CD4-positive, alpha-beta T cell treated with Interleukin-21 for 1 hour (primary cell): ENCODE results near the gene C19orf12.

Experiments used
- DNase-seq: peaks from one replicate; pipeline ENCODE4 v3.0.0-alpha.2; 2020

Gene C19orf12

GRCh38 chr19:29662278-29662603, 52.8 kb downstream of the C19orf12 start:
- no peak for DNase-seq

GRCh38 chr19:29660835-29661234, 54.2 kb downstream of the C19orf12 start:
- no peak for DNase-seq

- no peak for DNase-seq
Observed at GRCh38 chr19:29658221-29658991, 56.7 kb downstream of the C19orf12 start.

GRCh38 chr19:29655648-29656335, 59.3 kb downstream of the C19orf12 start:
- no peak for DNase-seq

GRCh38 chr19:29653398-29653797, 61.7 kb downstream of the C19orf12 start:
- no peak for DNase-seq

- no peak for DNase-seq
Observed at GRCh38 chr19:29651622-29652394, 63.3 kb downstream of the C19orf12 start.

GRCh38 chr19:29650772-29651387, 64.2 kb downstream of the C19orf12 start:
- DNase-seq: no peak
